Measurements from ENCODE around the gene TP53BP2.

GRCh38 chr1:223759273-223759672 is 86.5 kb downstream of the TP53BP2 start:
- TF ChIP-seq TAF1 (IDR thresholded peaks at IDR 0.05; ENCODE audit: low read depth) (no peak), CTCF (IDR thresholded peaks at IDR 0.05; ENCODE audit: poor library complexity, severe bottlenecking) (no peak), POLR2AphosphoS5 (IDR thresholded peaks at IDR 0.05) (no peak), REST (IDR thresholded peaks at IDR 0.05; ENCODE audit: borderline replicate concordance) (no peak), EZH2 (IDR thresholded peaks at IDR 0.05; ENCODE audit: borderline replicate concordance, insufficient read depth, low read length, poor library complexity, severe bottlenecking) (no peak), SMC3 (conservative IDR thresholded peaks at IDR 0.05; ENCODE audit: poor library complexity) (no peak), EP300 (conservative IDR thresholded peaks at IDR 0.05; ENCODE audit: poor library complexity, severe bottlenecking) (no peak)

Measured in neural cell (in vitro differentiated cells).